HCT116 (cell line): ENCODE results near the gene OPALIN. TPM values are rescaled to one million over a fixed set of nuclear protein-coding genes. Genes with fewer than 3 reads are reported as not detected.

ENCODE experiments used
- ATAC-seq: fragments of 200-7000 bp; cut with Tn5 transposase; 2 replicates; pipeline ENCODE4 v1.9.1; 2020; ENCODE audit warnings: mild to moderate bottlenecking, moderate library complexity
- BruUV-seq: library from RNA; stranded (reverse); fragments of 400-500 nt; replicated peaks from 2 replicates; lab custom pipeline; 2021; lab: Mats Ljungman, UMichigan
- CTCF ChIA-PET: fragments of 300-600 bp; sonication (Branson Sonifier 250); formaldehyde crosslinking; loops from one replicate; lab custom pipeline; 2021; ENCODE audit warnings: antibody characterized with exemption; lab: Charles Lee
- POLR2A ChIA-PET: fragments of 300-600, 350-600 bp; sonication (Branson Sonifier 250); formaldehyde crosslinking; loops from one replicate; lab custom pipeline; 2021; ENCODE audit warnings: antibody characterized with exemption; lab: Charles Lee
- RAD21 ChIA-PET, 2 experiments: fragments of 300-600 bp; sonication (Branson Sonifier 250); formaldehyde crosslinking; loops; one replicate each; lab custom pipeline; 2023; ENCODE audit warnings: low total read pairs in 2 of 2; ENCODE audit not compliant: uncharacterized antibody in 2 of 2, unreplicated experiment in 2 of 2, low non-redundant PET in 1 of 2; lab: Charles Lee
- DNase-seq: peaks from one replicate; pipeline ENCODE4 v3.0.0-alpha.2; 2010; ENCODE audit warnings: low read depth, low spot score
- H2AFZ ChIP-seq: fragments of 200-600 bp; shearing (Covaris generic), sonication (generic); 2 replicates; pipeline ENCODE4 v1.6.1; 2017; ENCODE audit warnings: low read depth, mixed run types, mixed read lengths, antibody characterized with exemption, low read length; ENCODE audit not compliant: poor library complexity, severe bottlenecking
- H3K27ac ChIP-seq: 2 replicates; pipeline ENCODE4 v1.5.1; 2012; ENCODE audit warnings: low read depth, low read length
- H3K27me3 ChIP-seq: fragments of 200-600 bp; sonication (generic); 2 replicates; pipeline ENCODE4 v1.6.1; 2016; ENCODE audit warnings: mixed run types, low read length, mixed read lengths; ENCODE audit not compliant: insufficient read depth
- H3K36me3 ChIP-seq, 2 experiments: fragments of 200-500 bp in 1 of 2; fragments of 200-600 bp in 1 of 2; sonication (Bioruptor generic) in 1 of 2; sonication (generic) in 1 of 2; 2 replicates each; pipeline versions ENCODE4 v1.5.1 to v1.6.1; 2014 to 2016; ENCODE audit warnings: low read length in 2 of 2, inconsistent platforms in 1 of 2, mixed read lengths in 1 of 2, mixed run types in 1 of 2; ENCODE audit not compliant: insufficient read depth in 2 of 2, control insufficient read depth in 1 of 2
- H3K4me1 ChIP-seq, 2 experiments: fragments of 200-600 bp in 1 of 2; sonication (generic) in 1 of 2; 2 replicates each; pipeline versions ENCODE4 v1.5.1 to v1.6.1; 2012 to 2017; ENCODE audit warnings: low read length in 2 of 2, inconsistent platforms in 1 of 2, mild to moderate bottlenecking in 1 of 2, mixed read lengths in 1 of 2, mixed run types in 1 of 2, moderate library complexity in 1 of 2; ENCODE audit not compliant: insufficient read depth in 2 of 2, control insufficient read depth in 1 of 2
- H3K4me2 ChIP-seq: fragments of 200-600 bp; sonication (generic); 2 replicates; pipeline ENCODE4 v1.6.1; 2017; ENCODE audit warnings: mixed run types, low read length, mixed read lengths
- H3K4me3 ChIP-seq, 2 experiments: fragments of 200-600 bp in 1 of 2; sonication (generic) in 1 of 2; replicated peaks in 1 of 2; 2 replicates each; pipeline ENCODE4 v1.5.1; 2011 to 2016; ENCODE audit warnings: low read length in 2 of 2, control low read depth in 1 of 2, low read depth in 1 of 2, mild to moderate bottlenecking in 1 of 2, mixed read lengths in 1 of 2, mixed run types in 1 of 2
- H3K79me2 ChIP-seq: fragments of 200-600 bp; sonication (generic); 2 replicates; pipeline ENCODE4 v1.6.1; 2017; ENCODE audit warnings: mild to moderate bottlenecking, mixed run types, low read length, moderate library complexity, mixed read lengths; ENCODE audit not compliant: insufficient read depth
- H3K9ac ChIP-seq: fragments of 200-600 bp; sonication (generic); 2 replicates; pipeline ENCODE4 v1.6.1; 2016; ENCODE audit warnings: low read length, mixed read lengths
- H3K9me2 ChIP-seq: fragments of 200-600 bp; sonication (generic), shearing (Covaris generic); 2 replicates; pipeline ENCODE4 v1.6.1; 2017; ENCODE audit warnings: mixed run types, mild to moderate bottlenecking, moderate library complexity; ENCODE audit not compliant: insufficient read depth
- H3K9me3 ChIP-seq, 2 experiments: fragments of 200-500 bp in 1 of 2; fragments of 200-600 bp in 1 of 2; sonication (Bioruptor generic) in 1 of 2; sonication (generic) in 1 of 2; 2 replicates each; pipeline ENCODE4 v1.6.1; 2014 to 2017; ENCODE audit warnings: low read length in 2 of 2, mixed read lengths in 2 of 2, inconsistent platforms in 1 of 2, low read depth in 1 of 2, mild to moderate bottlenecking in 1 of 2, mixed run types in 1 of 2, moderate library complexity in 1 of 2; ENCODE audit not compliant: control insufficient read depth in 1 of 2, insufficient read depth in 1 of 2
- H4K20me1 ChIP-seq: fragments of 200-600 bp; sonication (generic), shearing (Covaris generic); 2 replicates; pipeline ENCODE4 v1.6.1; 2017; ENCODE audit warnings: mixed run types, mild to moderate bottlenecking, moderate library complexity; ENCODE audit not compliant: insufficient read depth
- CBX3 ChIP-seq: IDR thresholded peaks from 2 replicates; pipeline ENCODE4 v1.6.1; 2012; ENCODE audit warnings: low read depth
- CTCF ChIP-seq, 3 experiments: fragments of 200-600 bp in 1 of 3; sonication (generic) in 1 of 3; IDR thresholded peaks in 2 of 3; conservative IDR thresholded peaks in 1 of 3; 2 replicates each; pipeline ENCODE4 v1.5.1; 2012 to 2017; ENCODE audit warnings: low read depth in 2 of 3, low read length in 2 of 3, antibody characterized with exemption in 1 of 3, borderline replicate concordance in 1 of 3, control low read depth in 1 of 3, mild to moderate bottlenecking in 1 of 3, mixed read lengths in 1 of 3, mixed run types in 1 of 3, moderate library complexity in 1 of 3; ENCODE audit not compliant: insufficient read depth in 1 of 3
- EGR1 ChIP-seq: IDR thresholded peaks from 2 replicates; pipeline ENCODE4 v1.6.1; 2012; ENCODE audit warnings: low read depth
- ELF1 ChIP-seq: IDR thresholded peaks from 2 replicates; pipeline ENCODE4 v1.6.1; 2012; ENCODE audit warnings: low read depth, borderline replicate concordance
- EZH2phosphoT487 ChIP-seq: fragments of 200-600 bp; IDR thresholded peaks from 2 replicates; pipeline ENCODE4 v1.6.1; 2018; ENCODE audit warnings: antibody characterized with exemption, borderline replicate concordance
- FOSL1 ChIP-seq: IDR thresholded peaks from 2 replicates; pipeline ENCODE4 v1.6.1; 2012; ENCODE audit warnings: low read depth
- JUND ChIP-seq: IDR thresholded peaks from 2 replicates; pipeline ENCODE4 v1.6.1; 2012
- MAX ChIP-seq: IDR thresholded peaks from 2 replicates; pipeline ENCODE4 v1.6.1; 2012
- POLR2A ChIP-seq: IDR thresholded peaks from 2 replicates; pipeline ENCODE4 v1.7.0; 2011; ENCODE audit warnings: borderline replicate concordance; ENCODE audit not compliant: insufficient read depth, insufficient read length; ENCODE audit errors: extremely low read depth
- POLR2AphosphoS5 ChIP-seq: IDR thresholded peaks from 2 replicates; pipeline ENCODE4 v1.6.1; 2011; ENCODE audit warnings: mild to moderate bottlenecking, low read depth, low read length, moderate library complexity
- REST ChIP-seq: IDR thresholded peaks from 2 replicates; pipeline ENCODE4 v1.6.1; 2012; ENCODE audit warnings: low read depth
- SIN3A ChIP-seq: IDR thresholded peaks from 2 replicates; pipeline ENCODE4 v1.6.1; 2012; ENCODE audit warnings: low read depth
- SP1 ChIP-seq: IDR thresholded peaks from 2 replicates; pipeline ENCODE4 v1.6.1; 2012; ENCODE audit warnings: low read depth
- SRF ChIP-seq: IDR thresholded peaks from 2 replicates; pipeline ENCODE4 v1.6.1; 2012; ENCODE audit warnings: low read depth
- TCF7L2 ChIP-seq: IDR thresholded peaks from 2 replicates; pipeline ENCODE4 v1.7.0; 2011; ENCODE audit warnings: borderline replicate concordance, inconsistent platforms; ENCODE audit not compliant: insufficient read depth, insufficient read length; ENCODE audit errors: extremely low read depth
- YY1 ChIP-seq: IDR thresholded peaks from 2 replicates; pipeline ENCODE4 v1.6.1; 2011; ENCODE audit warnings: low read length, low read depth, moderate library complexity, mild to moderate bottlenecking; ENCODE audit not compliant: insufficient replicate concordance; ENCODE audit errors: extremely low read depth
- ZFX ChIP-seq: fragments of 450-650 bp; IDR thresholded peaks from 2 replicates; pipeline ENCODE4 v1.6.1; 2017
- ZNF274 ChIP-seq: fragments of 200-500 bp; sonication (Bioruptor generic); IDR thresholded peaks from 2 replicates; pipeline ENCODE4 v1.6.1; 2014; ENCODE audit warnings: mild to moderate bottlenecking, low read depth, low read length, inconsistent platforms
- intact Hi-C: fragments of 100-400 bp; cut with micrococcal nuclease; formaldehyde crosslinking; loops from 2 replicates; pipeline ENCODE4 v1.10.0; 2022
- total RNA-seq: library from RNA; stranded (reverse); gene quantifications from one replicate; pipeline ENCODE4 v1.2.1, GENCODE V29; 2021; ENCODE audit not compliant: unreplicated experiment

The OPALIN gene
- total RNA-seq, 1 experiment from 2014 or later, result not detected

GRCh38 chr10:96310321-96310669 is 48.5 kb downstream of the OPALIN start:
- Histone ChIP-seq H3K27ac (no peak overlapping the region), H3K9me3 (no peaks in the 10 kb centered on the region), H4K20me1 (no peaks in the 10 kb centered on the region), H3K36me3 (no peaks in the 10 kb centered on the region), H3K4me1 (no peaks in the 10 kb centered on the region), H3K79me2 (no peaks in the 10 kb centered on the region), H3K9ac (no peak overlapping the region), H3K27me3 (no peaks in the 10 kb centered on the region), H3K9me2 (no peaks in the 10 kb centered on the region)
- no TSS peak for BruUV-seq
- ATAC-seq (no peak), DNase-seq (no peak)
- intact Hi-C loops, result no loop called here
- RAD21 ChIA-PET, result interaction anchor here in 1 of 2 experiments (0.5 kb wide), 1 partner anchor 81 kb away, joined by 3 read pairs; no protein-coding TSS in a partner anchor
- TF ChIP-seq JUND, result no peak
- no peak for TF ChIP-seq ZFX
- no peak for TF ChIP-seq ELF1
- no peak for TF ChIP-seq FOSL1
- TF ChIP-seq POLR2AphosphoS5, result no peak
- TF ChIP-seq CBX3, result no peak
- no peak for TF ChIP-seq YY1
- TF ChIP-seq ZNF274, result no peak
- TF ChIP-seq REST, result no peak
- TF ChIP-seq SP1, result no peak
- TF ChIP-seq POLR2A, result no peak
- TF ChIP-seq SRF, result no peak
- TF ChIP-seq TCF7L2, result no peak
- no peak for TF ChIP-seq EGR1
- TF ChIP-seq CTCF (IDR thresholded peaks at IDR 0.05 in 2 of 3, conservative IDR thresholded peaks at IDR 0.05 in 1 of 3; ENCODE audit: borderline replicate concordance in 1 of 3, insufficient read depth in 1 of 3, low read depth in 2 of 3, low read length in 2 of 3), result no peak
- no peak for TF ChIP-seq EZH2phosphoT487
- no peak for TF ChIP-seq SIN3A
- TF ChIP-seq MAX, result no peak
- TF ChIP-seq, all 23 proteins: peak for 0
- POLR2A ChIA-PET, result no interaction called here
- Histone ChIP-seq H3K4me3 (no peak overlapping the region), H2AFZ (no peak overlapping the region), H3K4me2 (no peak overlapping the region)
- CTCF ChIA-PET, result no interaction called here
